Measurements from ENCODE around the gene MAGI2. TPM values are rescaled to one million over a fixed set of nuclear protein-coding genes. Genes with fewer than 3 reads are reported as not detected.

Gene MAGI2
- total RNA-seq, 6 experiments from 2014 or later = 1.2 to 4.0 (median 2.4) TPM

DNA sequence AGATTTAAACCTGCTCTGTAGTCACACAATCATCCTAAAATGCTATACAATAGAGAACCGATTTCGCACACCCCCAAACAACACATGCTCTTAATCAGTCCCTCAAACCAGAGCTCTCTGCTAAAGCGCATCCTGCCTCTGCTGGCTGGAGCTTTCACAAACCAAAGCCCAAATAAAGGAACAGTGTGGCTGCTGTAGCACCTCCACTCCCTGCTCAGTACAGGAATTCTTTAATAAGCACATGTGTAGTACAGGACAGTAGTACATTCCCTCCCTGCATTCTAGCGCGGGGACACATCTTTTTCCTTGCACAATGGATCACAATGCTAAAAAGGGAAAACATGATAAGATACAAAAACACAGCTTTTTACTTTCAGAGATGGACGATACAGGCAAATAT is 684.6 kb downstream of the MAGI2 start:
- Histone ChIP-seq H3K4me3 (no peak overlapping the region), H3K36me3 (no peaks in the 10 kb centered on the region), H3K27me3 (no peaks in the 10 kb centered on the region), H3K4me1 (peaks cover 0 to 13% (median 0%) of the 10 kb centered on the region in 4 donors), H3K9me3 (no peaks in the 10 kb centered on the region), H3K27ac (no peak overlapping the region)
- no peak for ATAC-seq
- TF ChIP-seq, protein P1, sequence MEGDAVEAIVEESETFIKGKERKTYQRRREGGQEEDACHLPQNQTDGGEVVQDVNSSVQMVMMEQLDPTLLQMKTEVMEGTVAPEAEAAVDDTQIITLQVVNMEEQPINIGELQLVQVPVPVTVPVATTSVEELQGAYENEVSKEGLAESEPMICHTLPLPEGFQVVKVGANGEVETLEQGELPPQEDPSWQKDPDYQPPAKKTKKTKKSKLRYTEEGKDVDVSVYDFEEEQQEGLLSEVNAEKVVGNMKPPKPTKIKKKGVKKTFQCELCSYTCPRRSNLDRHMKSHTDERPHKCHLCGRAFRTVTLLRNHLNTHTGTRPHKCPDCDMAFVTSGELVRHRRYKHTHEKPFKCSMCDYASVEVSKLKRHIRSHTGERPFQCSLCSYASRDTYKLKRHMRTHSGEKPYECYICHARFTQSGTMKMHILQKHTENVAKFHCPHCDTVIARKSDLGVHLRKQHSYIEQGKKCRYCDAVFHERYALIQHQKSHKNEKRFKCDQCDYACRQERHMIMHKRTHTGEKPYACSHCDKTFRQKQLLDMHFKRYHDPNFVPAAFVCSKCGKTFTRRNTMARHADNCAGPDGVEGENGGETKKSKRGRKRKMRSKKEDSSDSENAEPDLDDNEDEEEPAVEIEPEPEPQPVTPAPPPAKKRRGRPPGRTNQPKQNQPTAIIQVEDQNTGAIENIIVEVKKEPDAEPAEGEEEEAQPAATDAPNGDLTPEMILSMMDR (IDR thresholded peaks at IDR 0.05) = no peak
- TF ChIP-seq POLR2A (IDR thresholded peaks at IDR 0.05) = no peak
- intact Hi-C loops (cut with DNase I) = no loop called here
- DNase-seq = no peak
- 31% methylated on average over 6 of the region's 6 CpGs for WGBS (ENCODE audit: insufficient coverage, low coverage, low lambda C conversion rate, missing lambda C conversion rate)

DNA sequence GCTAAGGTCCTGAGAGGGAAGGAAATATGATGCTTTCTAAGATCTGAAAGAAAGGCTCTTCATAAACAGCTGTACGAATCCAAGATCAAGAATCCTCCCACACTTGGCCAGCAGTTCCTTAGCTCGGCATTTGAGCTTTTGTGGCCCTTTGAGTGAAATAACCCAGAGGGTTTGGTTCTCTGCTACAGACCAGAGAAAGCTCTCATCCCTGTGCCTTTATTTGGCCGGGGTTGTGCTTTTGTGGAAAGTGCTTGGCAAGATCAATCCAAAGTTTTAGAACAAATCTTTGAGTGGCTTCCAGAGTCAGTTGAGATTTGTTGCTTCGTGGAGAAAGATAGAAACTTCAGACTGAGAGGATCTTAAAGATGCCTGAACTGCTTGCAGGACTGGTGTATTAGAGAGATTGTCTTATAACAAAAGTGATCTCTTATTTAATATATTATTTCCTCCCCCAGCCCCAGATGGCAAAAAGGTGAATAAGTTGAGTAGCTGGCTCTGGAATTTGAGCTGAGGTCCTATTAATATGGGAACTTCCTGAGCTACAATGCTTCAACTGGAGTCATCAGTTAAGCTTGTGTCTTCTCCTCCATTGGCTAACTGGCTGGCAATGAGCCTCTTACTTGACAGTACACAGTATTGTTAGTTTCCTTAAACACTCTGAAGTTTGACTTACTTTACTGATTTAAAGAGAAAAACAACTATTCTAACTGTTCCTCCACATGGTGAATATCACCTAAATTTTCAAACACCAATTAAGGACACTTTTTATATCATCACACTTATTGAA is 687.3 kb downstream of the MAGI2 start:
- DNase-seq (no peak), ATAC-seq (no peak)
- 65% methylated on average over 4 of the region's 4 CpGs for WGBS (ENCODE audit: insufficient coverage, low coverage, low lambda C conversion rate, missing lambda C conversion rate)

DNA sequence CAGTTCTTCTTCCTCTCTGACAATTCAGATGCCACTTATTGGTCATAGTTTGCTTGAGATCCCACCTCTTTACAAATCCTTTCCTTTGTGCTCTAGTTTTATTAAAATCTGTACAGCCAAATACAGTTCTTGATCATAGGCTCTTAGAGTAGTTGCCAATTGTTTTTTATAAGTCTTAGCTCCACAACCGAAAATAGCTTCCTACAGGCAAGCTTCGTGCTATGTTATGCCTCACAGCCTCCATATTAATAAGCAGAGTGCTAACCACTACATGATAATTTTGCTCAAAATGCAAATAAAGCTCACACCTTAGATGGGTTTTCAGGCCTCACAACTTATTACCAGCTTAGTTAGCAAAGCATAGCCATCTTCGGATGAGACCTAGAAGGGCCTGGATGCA is 688.9 kb downstream of the MAGI2 start:
- intact Hi-C loops (cut with DNase I) = no loop called here
- TF ChIP-seq, protein P1 (IDR thresholded peaks at IDR 0.05) = no peak
- no peak for TF ChIP-seq POLR2A (IDR thresholded peaks at IDR 0.05)
- ATAC-seq (no peak), DNase-seq (no peak)
- peaks cover 0 to 2% (median 0%) of the 10 kb centered on the region in 4 donors for H3K4me1 ChIP-seq
- no peaks in the 10 kb centered on the region for H3K27me3 ChIP-seq
- no peaks in the 10 kb centered on the region for H3K9me3 ChIP-seq
- H3K27ac ChIP-seq = no peak overlapping the region
- H3K36me3 ChIP-seq = no peaks in the 10 kb centered on the region
- 86% methylated on average over 3 of the region's 3 CpGs for WGBS (ENCODE audit: insufficient coverage, low coverage, low lambda C conversion rate, missing lambda C conversion rate)
- no peak overlapping the region for H3K4me3 ChIP-seq

More for the DNA sequence above, 687.3 kb downstream of the MAGI2 start:
- intact Hi-C loops (cut with DNase I) = no loop called here
- H3K4me3 ChIP-seq = no peak overlapping the region
- H3K36me3 ChIP-seq = no peaks in the 10 kb centered on the region
- H3K27ac ChIP-seq = no peak overlapping the region
- peaks cover 0 to 13% (median 0%) of the 10 kb centered on the region in 4 donors for H3K4me1 ChIP-seq
- H3K27me3 ChIP-seq = no peaks in the 10 kb centered on the region
- H3K9me3 ChIP-seq = no peaks in the 10 kb centered on the region
- TF ChIP-seq POLR2A (IDR thresholded peaks at IDR 0.05) = no peak
- TF ChIP-seq, protein P1 (IDR thresholded peaks at IDR 0.05) = no peak

DNA sequence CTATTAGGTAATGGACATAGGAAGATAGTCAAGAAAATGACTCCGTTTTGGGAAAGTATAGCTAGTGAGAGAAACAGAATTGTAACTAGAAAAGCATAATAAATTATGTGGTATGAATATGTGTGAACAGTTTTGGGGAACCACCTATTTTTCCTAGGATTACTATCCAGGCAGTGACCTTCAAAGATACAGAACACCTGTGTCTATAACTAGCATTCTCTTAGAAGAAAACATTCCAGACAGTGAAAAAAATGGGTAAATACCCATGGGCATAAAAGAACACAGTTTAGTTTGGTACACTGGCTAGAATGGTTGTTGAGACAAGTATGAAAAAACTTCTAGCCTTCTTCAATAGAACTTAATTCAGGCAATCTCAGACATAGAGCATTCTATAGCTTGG is 690.8 kb downstream of the MAGI2 start:
- 54% methylated on average over 1 of the region's 1 CpG for WGBS (ENCODE audit: insufficient coverage, low coverage, low lambda C conversion rate, missing lambda C conversion rate)
- no peaks in the 10 kb centered on the region for H3K27me3 ChIP-seq
- no peak for DNase-seq
- no peaks in the 10 kb centered on the region for H3K36me3 ChIP-seq
- H3K27ac ChIP-seq = no peak overlapping the region
- no peak for ATAC-seq
- intact Hi-C loops (cut with DNase I) = no loop called here
- H3K4me3 ChIP-seq = no peak overlapping the region
- no peaks in the 10 kb centered on the region for H3K4me1 ChIP-seq
- no peaks in the 10 kb centered on the region for H3K9me3 ChIP-seq
- TF ChIP-seq, protein P1 (IDR thresholded peaks at IDR 0.05) = no peak
- TF ChIP-seq POLR2A (IDR thresholded peaks at IDR 0.05) = no peak
